Esophagus squamous epithelium (tissue), 5 donors: ENCODE data around the gene NOPCHAP1. TPM values are rescaled to one million over a fixed set of nuclear protein-coding genes. Genes with fewer than 3 reads are reported as not detected.
"Not testable (repeated sequence)": the region's sequence is repeated elsewhere in the genome, so short reads cannot be mapped to it uniquely, and the experiment has no call there.

Experiments
- DNase-seq: peaks from one replicate; lab custom pipeline; 2025; lab: John Stamatoyannopoulos, UW
- H3K27ac ChIP-seq, 4 donors: fragments of 200-600 bp; sonication (generic); one replicate each; pipeline ENCODE4 v1.5.1; 2016 to 2019; ENCODE audit warnings: mild to moderate bottlenecking in 1 of 4
- H3K27me3 ChIP-seq, 4 donors: fragments of 200-600 bp; sonication (generic); 1 replicate in 3 of 4; 2 replicates in 1 of 4; pipeline versions ENCODE4 v1.5.1 to v1.6.0; 2017 to 2021; ENCODE audit warnings: antibody characterized with exemption in 1 of 4
- H3K36me3 ChIP-seq, 3 donors: fragments of 200-600 bp; sonication (generic); one replicate each; pipeline ENCODE4 v1.5.1; 2016 to 2019
- H3K4me1 ChIP-seq, 3 donors: fragments of 200-600 bp; sonication (generic); one replicate each; pipeline ENCODE4 v1.5.1; 2017 to 2019
- H3K4me3 ChIP-seq, 4 donors: fragments of 200-600 bp; sonication (generic); 1 replicate in 3 of 4; 2 replicates in 1 of 4; pipeline ENCODE4 v1.5.1; 2016 to 2019; ENCODE audit warnings: mild to moderate bottlenecking in 2 of 4, moderate library complexity in 1 of 4
- H3K9me3 ChIP-seq, 3 donors: fragments of 200-600 bp; sonication (generic); one replicate each; pipeline ENCODE4 v1.5.1; 2016 to 2019
- CTCF ChIP-seq, 6 experiments: fragments of 450-650 bp in 4 of 6; fragments of 200-600 bp in 2 of 6; sonication (generic) in 2 of 6; IDR thresholded peaks; one replicate each; pipeline ENCODE4 v1.5.1; 2016 to 2019; ENCODE audit warnings: antibody characterized with exemption in 6 of 6, mild to moderate bottlenecking in 4 of 6, moderate library complexity in 4 of 6
- POLR2A ChIP-seq, 4 donors: fragments of 450-650 bp; IDR thresholded peaks; one replicate each; pipeline ENCODE4 v1.6.1; 2017; ENCODE audit warnings: antibody characterized with exemption in 4 of 4, mild to moderate bottlenecking in 4 of 4, moderate library complexity in 3 of 4
- WGBS, 2 donors: methylation state at CpG; one replicate each; pipeline ENCODE4 v1.1.5; 2018; 5-methylcytosine and 5-hydroxymethylcytosine counted together
- intact Hi-C: fragments of 100-400 bp; cut with DNase I; formaldehyde crosslinking; loops from one replicate; pipeline ENCODE4 v1.15.0; 2022
- total RNA-seq, 4 donors: library from RNA; depleted of rRNA; stranded (reverse); fragments of >200 nt; gene quantifications; one replicate each; pipeline ENCODE4 v1.1.0, GENCODE V29; 2016
- donor health status: DM: yes; HTN: yes; CAD: no.

Gene NOPCHAP1
- total RNA-seq: 1 to 10 TPM in 3 of 4 donors, under 1 TPM in 1; 0.76 to 9.3 (median 5.2) TPM

- Histone ChIP-seq H3K4me1 (peaks cover 10 to 28% (median 15%) of the 10 kb centered on the region in 3 donors), H3K9me3 (no peaks in the 10 kb centered on the region), H3K27ac (peak within 1 kb of the TSS; percentile 66 to 76 (median 76)), H3K36me3 (peaks cover 0 to 26% (median 0%) of the 10 kb centered on the region in 3 donors), H3K27me3 (no peaks in the 10 kb centered on the region), H3K4me3 (peak within 1 kb of the TSS; percentile 64 to 96 (median 79))
- TF ChIP-seq CTCF (IDR thresholded peaks at IDR 0.05) (peak in 1 of 6 experiments; percentile 29), POLR2A (IDR thresholded peaks at IDR 0.05) (peak in 2 of 4 donors; percentile 42 to 59)
- WGBS, 2 donors: 0% methylated on average over 10 to 16 of the region's 59 CpGs
- DNase-seq: peak; percentile 31
- intact Hi-C loops: no loop called here
Observed at GRCh38 chr12:104986022-104986941, at the start of gene NOPCHAP1. Gene NOPCHAP1, plus strand, starts transcription at chr12:104986316. Its CDS starts 37 bp downstream, at chr12:104986353.

GRCh38 chr12:104938371-104938770 lies 47.7 kb upstream of the NOPCHAP1 start:
- TF ChIP-seq POLR2A (IDR thresholded peaks at IDR 0.05) (no peak), CTCF (IDR thresholded peaks at IDR 0.05) (no peak)
- H3K9me3 ChIP-seq: peaks cover 0 to 3% (median 0%) of the 10 kb centered on the region in 3 donors
- intact Hi-C loops: no loop called here
- H3K36me3 ChIP-seq: no peaks in the 10 kb centered on the region
- 45 to 52% methylated on average over 2 to 3 of the region's 3 CpGs for WGBS, 2 donors
- no peak overlapping the region for H3K4me3 ChIP-seq
- no peaks in the 10 kb centered on the region for H3K4me1 ChIP-seq
- H3K27ac ChIP-seq: no peak overlapping the region
- no peaks in the 10 kb centered on the region for H3K27me3 ChIP-seq
- no peak for DNase-seq

- Histone ChIP-seq H3K36me3 (no peaks in the 10 kb centered on the region), H3K4me1 (no peaks in the 10 kb centered on the region), H3K9me3 (peaks cover 0 to 10% (median 0%) of the 10 kb centered on the region in 3 donors), H3K27ac (no peak overlapping the region), H3K4me3 (no peak overlapping the region), H3K27me3 (no peaks in the 10 kb centered on the region)
- WGBS, 2 donors: 74 to 83% methylated on average over 1 to 2 of the region's 2 CpGs
- intact Hi-C loops: no loop called here
- TF ChIP-seq POLR2A (IDR thresholded peaks at IDR 0.05) (no peak), CTCF (IDR thresholded peaks at IDR 0.05) (no peak)
- no peak for DNase-seq
Observed at GRCh38 chr12:104939089-104939488, 47.0 kb upstream of the NOPCHAP1 start.

DNA sequence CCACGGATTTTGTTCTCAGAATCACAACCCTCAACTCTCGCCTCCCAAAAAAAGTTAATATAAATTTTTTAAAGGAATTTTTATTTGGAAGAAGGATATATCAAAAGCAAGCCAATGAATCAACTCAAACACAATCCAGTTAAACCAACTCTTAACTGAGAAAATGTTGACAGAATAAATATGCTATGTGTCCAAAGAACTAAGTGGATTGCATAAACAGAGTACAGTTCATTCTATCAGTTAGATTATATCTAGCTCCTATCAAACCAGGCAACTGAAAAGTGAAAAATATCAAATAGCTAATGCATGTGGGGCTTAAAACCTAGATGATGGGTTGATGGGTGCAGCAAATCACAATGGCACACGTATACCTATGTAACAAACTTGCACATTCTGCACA lies 44.7 kb upstream of the NOPCHAP1 start:
- Histone ChIP-seq H3K36me3 (no peaks in the 10 kb centered on the region), H3K9me3 (peaks cover 0 to 10% (median 0%) of the 10 kb centered on the region in 3 donors), H3K4me3 (no peak overlapping the region), H3K27me3 (no peaks in the 10 kb centered on the region), H3K4me1 (no peaks in the 10 kb centered on the region), H3K27ac (no peak overlapping the region)
- TF ChIP-seq CTCF (IDR thresholded peaks at IDR 0.05): no peak
- no peak for TF ChIP-seq POLR2A (IDR thresholded peaks at IDR 0.05)
- intact Hi-C loops: no loop called here
- WGBS, 2 donors: 78 to 84% methylated on average over 3 of the region's 3 CpGs
- DNase-seq: no peak

DNA sequence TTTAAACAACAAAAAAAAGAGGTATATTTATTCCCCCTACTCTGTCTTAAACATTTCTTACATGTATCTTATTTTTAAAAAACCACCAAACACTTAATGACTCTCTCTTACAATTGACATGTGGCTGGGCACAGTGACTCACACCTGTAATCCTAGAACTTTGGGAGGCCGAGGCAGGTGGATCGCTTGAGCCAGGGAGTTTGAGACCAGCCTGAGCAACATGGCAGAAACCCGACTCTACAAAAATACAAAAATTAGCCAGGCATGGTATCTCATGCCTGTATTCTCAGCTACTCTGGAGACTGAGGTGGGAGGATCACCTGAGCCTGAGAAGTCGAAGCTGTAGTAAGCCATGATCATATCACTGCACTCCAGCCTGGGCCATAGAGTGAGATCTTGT lies 44.0 kb upstream of the NOPCHAP1 start:
- Histone ChIP-seq H3K36me3 (no peaks in the 10 kb centered on the region), H3K4me1 (no peaks in the 10 kb centered on the region), H3K27ac (no peak overlapping the region), H3K27me3 (no peaks in the 10 kb centered on the region), H3K9me3 (peaks cover 0 to 10% (median 0%) of the 10 kb centered on the region in 3 donors), H3K4me3 (no peak overlapping the region)
- WGBS, 2 donors: 82 to 91% methylated on average over 4 of the region's 4 CpGs
- no peak for DNase-seq
- no peak for TF ChIP-seq POLR2A (IDR thresholded peaks at IDR 0.05)
- intact Hi-C loops: no loop called here

- DNase-seq, H3K4me1 ChIP-seq, H3K9me3 ChIP-seq, H3K36me3 ChIP-seq, H3K27ac ChIP-seq, H3K4me3 ChIP-seq, H3K27me3 ChIP-seq, intact Hi-C loops: not testable (repeated sequence)
- 82 to 92% methylated on average over 5 to 7 of the region's 8 CpGs for WGBS, 2 donors
Observed at GRCh38 chr12:104943401-104943800, 42.7 kb upstream of the NOPCHAP1 start.
